ENCODE results near the gene CYB5A. TPM values are rescaled to one million over a fixed set of nuclear protein-coding genes. Genes with fewer than 3 reads are reported as not detected.
A peak's percentile ranks its signal among the peaks of the same experiment; 100 is the strongest.

The CYB5A gene
- total and polyA plus RNA-seq, 9 of the 15 experiments (the other 6 are each of a cell fraction or from before 2014, with no cell fraction given) = 11.9 to 22.6 (median 14.1) TPM

GRCh38 chr18:74337155-74337911, 45.6 kb upstream of the CYB5A start (continued):
- TF ChIP-seq ARID4B (CRISPR knock-in tag; IDR thresholded peaks at IDR 0.05) = no peak
- TF ChIP-seq ETV1 (tag; conservative IDR thresholded peaks at IDR 0.05; ENCODE audit: low read depth) = no peak
- no peak for TF ChIP-seq THRB (CRISPR knock-in tag; conservative IDR thresholded peaks at IDR 0.05)
- no peak for TF ChIP-seq SP2 (IDR thresholded peaks at IDR 0.05; ENCODE audit: extremely low read depth, low read depth, low read length, poor library complexity, severe bottlenecking)
- no peak for TF ChIP-seq DLX4 (CRISPR knock-in tag; IDR thresholded peaks at IDR 0.05)
- TF ChIP-seq ZBTB5 (IDR thresholded peaks at IDR 0.05) = no peak
- TF ChIP-seq ZFP30 (CRISPR knock-in tag; IDR thresholded peaks at IDR 0.05; ENCODE audit: borderline replicate concordance) = no peak
- no peak for TF ChIP-seq ZNF121 (CRISPR knock-in tag; conservative IDR thresholded peaks at IDR 0.05)
- no peak for TF ChIP-seq SIX5 (IDR thresholded peaks at IDR 0.05; ENCODE audit: borderline replicate concordance in 1 of 2, insufficient read depth in 1 of 2, low read depth in 1 of 2, low read length in 2 of 2)
- TF ChIP-seq CXXC5 (CRISPR knock-in tag; IDR thresholded peaks at IDR 0.05) = 0 out of 2 replicates have a peak, but pooled peaks have one; percentile 13
- no peak for TF ChIP-seq COPS2 (conservative IDR thresholded peaks at IDR 0.05)
- TF ChIP-seq TRIM28 (IDR thresholded peaks at IDR 0.05) = no peak
- TF ChIP-seq TFAP4 (CRISPR knock-in tag; IDR thresholded peaks at IDR 0.05; ENCODE audit: borderline replicate concordance) = no peak
- no peak for TF ChIP-seq FOXK1 (CRISPR knock-in tag; IDR thresholded peaks at IDR 0.05; ENCODE audit: borderline replicate concordance)
- TF ChIP-seq ZNF23 (CRISPR knock-in tag; IDR thresholded peaks at IDR 0.05) = no peak
- TF ChIP-seq NCOA6 (IDR thresholded peaks at IDR 0.05) = no peak
- no peak for TF ChIP-seq FUS (optimal IDR thresholded peaks at IDR 0.05; ENCODE audit: low read depth, low read length)
- peak; percentile 82 for TF ChIP-seq ARID1B (IDR thresholded peaks at IDR 0.05)
